Measurements from ENCODE around the gene PCBP3.

The PCBP3 gene

DNA sequence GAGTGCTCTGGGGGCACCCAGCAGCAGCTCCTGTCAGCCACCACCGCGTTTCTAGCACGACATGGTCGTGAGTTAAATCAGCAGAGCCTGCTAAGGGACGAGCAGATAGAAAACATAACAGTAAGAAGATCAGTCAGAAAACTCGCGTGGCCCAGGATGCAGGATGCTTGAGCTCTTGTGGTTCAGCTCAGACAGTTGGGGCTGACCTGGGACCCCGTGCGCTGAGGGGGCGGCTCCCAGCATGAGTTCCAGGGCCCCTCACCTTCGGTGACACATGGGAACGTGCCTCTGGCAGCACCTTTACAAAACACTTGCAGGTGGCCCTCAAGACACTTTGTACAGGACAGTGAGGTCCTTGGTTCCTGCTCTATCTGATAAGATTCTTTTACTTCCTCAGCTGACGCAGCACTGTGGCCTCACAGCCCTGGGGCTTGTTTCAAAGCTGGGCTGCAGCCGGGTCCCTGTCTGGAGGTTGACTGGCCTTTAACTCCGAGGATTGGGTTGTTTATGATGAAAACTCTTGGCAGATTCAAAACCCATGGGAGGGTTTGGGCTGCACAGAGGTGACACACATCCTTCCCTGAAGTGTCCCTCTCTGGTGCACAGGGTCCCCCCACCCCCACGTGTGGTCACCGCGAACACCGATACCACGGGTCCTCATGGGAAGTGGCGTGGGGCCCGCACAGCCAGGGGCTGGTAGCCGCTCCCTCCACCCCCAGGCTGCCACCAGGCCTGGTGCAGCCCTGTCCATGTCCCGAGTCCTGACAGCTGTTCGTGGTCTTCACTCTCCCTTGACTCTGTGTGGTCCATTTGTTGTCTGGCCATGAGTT, 272.7 kb downstream of the PCBP3 start:
- no peak overlapping the region for H3K4me3 ChIP-seq (replicated peaks; ENCODE audit: insufficient read depth, low read length)
- DNase-seq (ENCODE audit: low read depth in 1 of 2, low spot score in 1 of 2) = peak in 1 of 2 experiments; percentile 14
- H3K27me3 ChIP-seq (ENCODE audit: insufficient read depth, poor library complexity, severe bottlenecking) = no peaks in the 10 kb centered on the region
- TF ChIP-seq POLR2AphosphoS5 (IDR thresholded peaks at IDR 0.05; ENCODE audit: low read depth) (no peak), CTCF (IDR thresholded peaks at IDR 0.05; ENCODE audit: insufficient read depth, low read length) (no peak), GABPA (IDR thresholded peaks at IDR 0.05; ENCODE audit: low read depth) (no peak), REST (IDR thresholded peaks at IDR 0.05; ENCODE audit: insufficient replicate concordance, low read depth) (no peak)
- no peak overlapping the region for H3K27ac ChIP-seq (replicated peaks)

GRCh38 chr21:45917241-45917640, 273.7 kb downstream of the PCBP3 start:
- no peak for DNase-seq (ENCODE audit: low read depth in 1 of 2, low spot score in 1 of 2)

More at GRCh38 chr21:45917241-45917640, 273.7 kb downstream of the PCBP3 start:
- no peak overlapping the region for H3K4me3 ChIP-seq (replicated peaks; ENCODE audit: insufficient read depth, low read length)
- H3K27me3 ChIP-seq (ENCODE audit: insufficient read depth, poor library complexity, severe bottlenecking) = no peaks in the 10 kb centered on the region
- no peak for TF ChIP-seq REST (IDR thresholded peaks at IDR 0.05; ENCODE audit: insufficient replicate concordance, low read depth)
- no peak for TF ChIP-seq POLR2AphosphoS5 (IDR thresholded peaks at IDR 0.05; ENCODE audit: low read depth)
- TF ChIP-seq GABPA (IDR thresholded peaks at IDR 0.05; ENCODE audit: low read depth) = no peak
- TF ChIP-seq SPI1 (IDR thresholded peaks at IDR 0.05; ENCODE audit: borderline replicate concordance, low read depth) = no peak
- no peak for TF ChIP-seq CTCF (IDR thresholded peaks at IDR 0.05; ENCODE audit: insufficient read depth, low read length)
- H3K27ac ChIP-seq (replicated peaks) = no peak overlapping the region
